DMS79 treated with DMSO at 0.1 percent for 48 hours (cell line): Measurements from ENCODE around the gene BMPR1B.

Source experiments
- DNase-seq: peaks from one replicate; lab custom pipeline; 2025; lab: John Stamatoyannopoulos, UW

BMPR1B gene

GRCh38 chr4:94960708-94961107, 203.0 kb downstream of the BMPR1B start:
- no peak for DNase-seq

- no peak for DNase-seq
Measured at GRCh38 chr4:94961420-94961819, 203.7 kb downstream of the BMPR1B start.

GRCh38 chr4:94962484-94962883, 204.7 kb downstream of the BMPR1B start:
- no peak for DNase-seq

GRCh38 chr4:94965852-94966251, 208.1 kb downstream of the BMPR1B start:
- DNase-seq, result no peak

- no peak for DNase-seq
Measured at GRCh38 chr4:94968493-94968892, 210.7 kb downstream of the BMPR1B start.

GRCh38 chr4:94970650-94971049, 212.9 kb downstream of the BMPR1B start:
- no peak for DNase-seq

GRCh38 chr4:94974773-94975172, 217.0 kb downstream of the BMPR1B start:
- no peak for DNase-seq

- no peak for DNase-seq
Measured at GRCh38 chr4:94976371-94977011, 218.7 kb downstream of the BMPR1B start.

- DNase-seq, result no peak
Measured at GRCh38 chr4:94978904-94979303, 221.1 kb downstream of the BMPR1B start.

- DNase-seq, result no peak
Measured at GRCh38 chr4:94979621-94980020, 221.9 kb downstream of the BMPR1B start.

- DNase-seq, result no peak
Measured at GRCh38 chr4:94995684-94996394, 238.1 kb downstream of the BMPR1B start.

GRCh38 chr4:95000076-95000648, 242.4 kb downstream of the BMPR1B start:
- DNase-seq, result no peak

- DNase-seq, result no peak
Measured at GRCh38 chr4:95004912-95005311, 247.2 kb downstream of the BMPR1B start.

- no peak for DNase-seq
Measured at GRCh38 chr4:95007998-95008397, 250.2 kb downstream of the BMPR1B start.

- no peak for DNase-seq
Measured at GRCh38 chr4:95013236-95013635, 255.5 kb downstream of the BMPR1B start.

- DNase-seq, result no peak
Measured at GRCh38 chr4:95014068-95014467, 256.3 kb downstream of the BMPR1B start.

- DNase-seq, result no peak
Measured at GRCh38 chr4:95017305-95018064, 259.7 kb downstream of the BMPR1B start.

- DNase-seq, result no peak
Measured at GRCh38 chr4:95018785-95019184, 261.0 kb downstream of the BMPR1B start.

- DNase-seq, result no peak
Measured at GRCh38 chr4:95020521-95020920, 262.8 kb downstream of the BMPR1B start.

- no peak for DNase-seq
Measured at GRCh38 chr4:95021099-95021498, 263.3 kb downstream of the BMPR1B start.

GRCh38 chr4:95023110-95023509, 265.4 kb downstream of the BMPR1B start:
- no peak for DNase-seq

GRCh38 chr4:95027905-95028618, 270.3 kb downstream of the BMPR1B start:
- no peak for DNase-seq
